NB4 (cell line): ENCODE data around the gene KLF3.

Source experiments
- CTCF ChIP-seq: IDR thresholded peaks from one replicate; pipeline ENCODE4 v1.5.1; 2012; ENCODE audit warnings: low read depth, low read length
- POLR2A ChIP-seq: IDR thresholded peaks from 2 replicates; pipeline ENCODE4 v1.6.1; 2011; ENCODE audit warnings: mild to moderate bottlenecking; ENCODE audit not compliant: insufficient read length; ENCODE audit errors: extremely low read depth

- TF ChIP-seq POLR2A (no peak), CTCF (no peak)
These were observed 47.1 kb downstream of the KLF3 start for GRCh38 chr4:38711066-38711465.
